Measurements from ENCODE around the gene TRAK1. TPM values are rescaled to one million over a fixed set of nuclear protein-coding genes. Genes with fewer than 3 reads are reported as not detected.
"Not testable (repeated sequence)": the region's sequence is repeated elsewhere in the genome, so short reads cannot be mapped to it uniquely, and the experiment has no call there.

TRAK1 gene
- 38.3 TPM for total RNA-seq
- long read RNA-seq, full-length matches to known transcripts = 5 of 136 reads
- long read RNA-seq, partial matches to known transcripts = 116 of 136 reads
- long read RNA-seq, other reads (novel, unspliced or antisense) = 15 of 136 reads

- DNase-seq (ENCODE audit: low spot score) = no peak
Measured at GRCh38 chr3:42090973-42091731, at the start of gene TRAK1. Gene TRAK1 (plus strand): TSS chr3:42091357. CDS start chr3:42091470, 113 bp downstream.

GRCh38 chr3:42042747-42043098 is 48.4 kb upstream of the TRAK1 start:
- no peak for DNase-seq (ENCODE audit: low spot score)

- DNase-seq (ENCODE audit: low spot score) = peak; percentile 67
Measured at GRCh38 chr3:42043099-42043813, 47.9 kb upstream of the TRAK1 start.

- no peak for DNase-seq (ENCODE audit: low spot score)
Measured at GRCh38 chr3:42045708-42046243, 45.4 kb upstream of the TRAK1 start.

- DNase-seq (ENCODE audit: low spot score) = not testable (repeated sequence)
Measured at GRCh38 chr3:42048526-42048925, 42.6 kb upstream of the TRAK1 start.

GRCh38 chr3:42050126-42050525 is 41.0 kb upstream of the TRAK1 start:
- no peak for DNase-seq (ENCODE audit: low spot score)

- no peak for DNase-seq (ENCODE audit: low spot score)
Measured at GRCh38 chr3:42051384-42052131, 39.6 kb upstream of the TRAK1 start.

GRCh38 chr3:42052132-42052483 is 39.0 kb upstream of the TRAK1 start:
- DNase-seq (ENCODE audit: low spot score) = no peak

- no peak for DNase-seq (ENCODE audit: low spot score)
Measured at GRCh38 chr3:42052484-42053351, 38.4 kb upstream of the TRAK1 start.

GRCh38 chr3:42053476-42053875 is 37.7 kb upstream of the TRAK1 start:
- DNase-seq (ENCODE audit: low spot score) = no peak

GRCh38 chr3:42055291-42055690 is 35.9 kb upstream of the TRAK1 start:
- DNase-seq (ENCODE audit: low spot score) = no peak

- no peak for DNase-seq (ENCODE audit: low spot score)
Measured at GRCh38 chr3:42056840-42057239, 34.3 kb upstream of the TRAK1 start.

GRCh38 chr3:42057561-42058211 is 33.5 kb upstream of the TRAK1 start:
- DNase-seq (ENCODE audit: low spot score) = no peak

GRCh38 chr3:42061025-42061712 is 30.0 kb upstream of the TRAK1 start:
- DNase-seq (ENCODE audit: low spot score) = no peak

GRCh38 chr3:42061713-42062380 is 29.3 kb upstream of the TRAK1 start:
- no peak for DNase-seq (ENCODE audit: low spot score)

GRCh38 chr3:42062464-42062863 is 28.7 kb upstream of the TRAK1 start:
- DNase-seq (ENCODE audit: low spot score) = no peak

- DNase-seq (ENCODE audit: low spot score) = no peak
Measured at GRCh38 chr3:42063888-42064287, 27.3 kb upstream of the TRAK1 start.

- no peak for DNase-seq (ENCODE audit: low spot score)
Measured at GRCh38 chr3:42066516-42067181, 24.5 kb upstream of the TRAK1 start.

Data from mesenteric fat pad (tissue), 1 donor.